ENCODE results near the gene SCAP.
A peak's percentile ranks its signal among the peaks of the same experiment; 100 is the strongest.
"Not testable (repeated sequence)": the region's sequence is repeated elsewhere in the genome, so short reads cannot be mapped to it uniquely, and the experiment has no call there.

SCAP gene

DNA sequence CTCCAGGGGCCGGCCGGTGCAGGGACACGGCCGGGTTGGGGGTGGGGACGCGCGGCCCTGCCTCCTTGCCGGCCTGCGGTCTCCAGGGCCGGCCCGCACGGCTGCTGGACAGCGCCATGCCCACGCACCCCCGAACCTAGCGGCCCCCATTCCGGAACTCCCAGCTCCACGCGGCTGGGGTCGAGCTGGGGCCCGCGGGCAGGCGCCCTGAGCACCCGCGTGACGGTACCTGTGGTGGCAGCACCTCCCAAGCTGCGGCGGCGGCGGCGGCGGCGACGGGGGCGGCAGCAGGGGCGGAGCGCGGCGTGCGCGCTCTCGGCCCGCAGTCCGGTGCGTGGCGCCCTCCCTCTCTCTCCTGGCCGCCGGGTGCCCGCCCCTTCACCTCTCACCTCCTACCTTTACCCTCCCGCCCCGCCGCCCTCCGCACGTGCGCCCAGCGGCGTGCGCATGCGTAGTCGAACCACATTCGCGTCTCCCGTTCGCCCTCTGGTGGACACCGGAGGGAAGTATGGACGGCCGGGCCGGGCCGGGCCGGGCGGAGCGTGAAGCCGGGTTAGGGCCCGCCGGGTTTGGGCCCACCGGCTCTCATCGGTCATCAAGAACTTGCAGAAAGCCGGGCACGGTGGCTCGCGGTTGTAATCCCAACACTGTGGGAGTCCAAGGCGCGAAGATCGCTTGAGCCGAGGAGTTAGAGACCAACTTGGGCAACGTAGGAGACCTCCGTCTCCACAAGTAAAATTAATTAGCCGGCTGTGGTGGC, at the start of gene SCAP:
TSS of gene SCAP (minus strand) at position 372 of the 760 bp plus-strand sequence. CDS start 32,948 bp downstream, outside the sequence.
- DNase-seq, result peak; percentile 37

DNA sequence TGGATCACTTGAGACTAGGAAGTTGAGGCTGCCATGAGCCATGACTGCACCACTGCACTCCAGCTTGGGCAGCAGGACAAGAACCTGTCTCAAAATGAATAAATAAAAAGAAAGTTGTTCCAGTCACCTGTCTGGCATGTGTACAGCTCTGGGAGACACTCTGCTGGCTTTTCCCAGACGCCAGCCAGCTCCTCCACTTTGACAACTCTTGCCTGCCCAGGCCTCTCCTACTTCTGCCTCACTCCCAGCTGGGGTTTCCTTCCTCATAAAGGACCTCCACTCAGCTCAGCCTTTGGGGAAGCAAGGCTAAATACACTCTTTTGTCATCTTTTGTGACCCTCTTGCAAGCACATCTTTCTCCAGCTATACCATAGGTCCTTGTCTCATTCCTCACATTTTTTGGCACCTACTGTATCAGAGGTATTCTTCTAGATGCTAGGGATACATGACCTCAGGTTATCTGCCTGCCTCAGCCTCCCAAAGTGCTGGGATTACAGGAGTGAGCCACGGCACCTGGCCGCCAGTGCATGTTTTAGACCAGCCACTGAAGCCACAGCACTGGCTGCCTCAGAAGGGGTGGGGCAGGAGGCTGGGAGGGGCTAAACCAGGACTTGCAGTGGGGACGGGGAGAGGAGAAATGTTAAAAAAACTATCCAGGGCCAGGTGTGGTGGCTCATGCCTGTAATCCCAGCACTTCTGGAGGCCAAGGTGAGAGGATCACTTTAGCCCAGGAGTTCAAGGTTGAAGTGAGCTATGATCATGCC, 47.8 kb upstream of the SCAP start:
- DNase-seq, result no peak

DNA sequence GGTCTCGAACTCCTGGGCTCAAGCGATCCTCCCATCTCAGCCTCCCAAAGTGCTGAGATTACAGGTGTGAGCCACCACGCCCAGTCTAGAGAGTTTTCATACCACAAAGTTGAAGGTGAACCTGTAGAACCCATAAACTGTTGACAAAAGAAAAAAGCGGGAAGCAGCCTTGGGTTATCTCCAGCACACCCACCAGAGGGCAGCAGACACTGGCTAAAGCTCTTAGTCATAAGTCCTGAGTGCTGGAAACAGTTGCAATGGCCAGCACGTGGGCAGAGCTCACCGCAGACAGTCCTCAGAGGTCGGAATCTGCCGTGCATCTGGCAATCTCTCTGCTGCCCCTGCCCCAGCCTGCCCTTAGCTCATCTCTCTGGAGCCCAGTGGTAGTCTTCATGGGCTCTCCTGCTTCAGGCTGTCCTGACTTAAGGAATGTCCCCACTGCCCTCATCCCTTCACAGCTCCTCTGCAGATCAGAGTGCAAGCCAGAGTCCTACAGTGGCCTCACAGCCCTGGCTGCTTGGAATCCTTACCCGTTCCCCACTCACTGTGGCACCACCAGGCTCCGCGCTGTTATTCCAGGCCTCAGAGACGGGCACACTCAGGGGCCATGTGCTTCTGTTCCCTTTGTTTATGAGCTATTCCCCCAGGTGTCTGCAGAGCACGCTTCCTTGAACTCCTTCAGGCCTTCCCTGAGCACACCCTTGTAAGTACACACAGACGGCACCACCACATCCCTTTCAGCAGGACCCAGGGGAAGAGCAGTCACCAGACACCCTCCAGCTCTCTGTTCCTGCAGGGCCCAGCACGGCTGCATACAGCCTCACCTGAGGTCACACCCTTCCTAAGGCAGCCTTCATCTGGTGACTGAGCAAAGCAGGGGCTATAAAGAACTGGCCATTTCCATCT, 46.6 kb upstream of the SCAP start:
- DNase-seq, result no peak

DNA sequence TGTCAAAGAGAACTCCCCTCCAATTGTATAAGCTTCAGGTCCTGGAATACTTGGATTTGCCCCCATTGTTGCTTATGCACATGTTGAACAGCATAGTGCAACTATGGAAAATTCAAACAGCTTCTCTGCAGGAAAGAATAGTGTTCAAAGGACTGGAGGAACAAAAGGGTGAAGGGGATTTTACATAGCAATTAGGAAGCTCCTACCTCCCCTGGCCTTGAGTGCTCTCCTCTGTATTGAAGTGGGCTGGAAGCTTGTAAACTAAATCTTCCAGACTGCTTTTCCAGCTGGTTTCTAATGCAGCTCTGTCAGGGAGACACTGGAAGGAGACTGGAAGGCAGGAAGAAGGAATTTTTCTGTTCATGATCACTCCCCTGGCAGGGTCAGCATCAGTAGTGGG, 45.0 kb upstream of the SCAP start:
- DNase-seq, result no peak

DNA sequence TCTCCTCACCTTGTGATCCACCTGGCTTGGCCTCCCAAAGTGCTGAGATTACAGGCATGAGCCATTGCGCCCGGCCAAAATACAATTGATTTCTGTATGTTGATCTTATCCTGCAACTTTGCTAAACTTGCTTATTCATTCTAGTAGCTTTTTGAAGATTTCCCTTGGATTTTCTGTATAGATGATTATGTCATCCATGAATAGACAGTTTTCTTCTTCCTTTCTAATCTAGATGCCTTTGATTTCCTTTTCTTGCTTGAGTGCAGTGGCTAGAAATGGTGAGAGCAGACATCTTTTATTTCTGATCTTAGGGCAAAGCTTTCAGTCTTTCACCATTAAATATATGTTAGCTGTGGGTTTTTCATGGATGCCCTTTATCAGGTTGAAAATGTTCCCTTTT, 42.2 kb upstream of the SCAP start:
- DNase-seq, result no peak

DNA sequence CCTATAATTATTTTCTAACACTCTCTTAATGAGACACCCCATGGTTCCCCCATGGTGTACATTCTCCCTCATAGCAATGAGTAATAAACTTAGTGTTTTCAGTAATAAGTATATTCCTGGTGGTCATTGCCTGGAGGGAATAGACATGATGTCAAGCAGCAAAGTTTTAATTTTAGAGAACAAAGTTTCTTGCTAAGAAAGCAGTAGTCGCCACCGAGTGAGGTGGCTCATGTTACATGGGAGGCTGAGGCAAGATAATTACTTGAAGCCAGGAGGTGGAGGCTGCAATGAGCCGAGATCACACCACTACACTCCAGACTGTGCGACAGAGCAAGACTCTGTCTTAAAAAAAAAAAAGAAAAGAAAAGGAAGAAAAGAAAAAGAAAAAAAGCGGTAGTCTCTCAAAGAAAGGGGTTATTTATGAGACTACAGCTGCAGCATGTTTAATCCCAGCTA, 40.2 kb upstream of the SCAP start:
- DNase-seq, result no peak

DNA sequence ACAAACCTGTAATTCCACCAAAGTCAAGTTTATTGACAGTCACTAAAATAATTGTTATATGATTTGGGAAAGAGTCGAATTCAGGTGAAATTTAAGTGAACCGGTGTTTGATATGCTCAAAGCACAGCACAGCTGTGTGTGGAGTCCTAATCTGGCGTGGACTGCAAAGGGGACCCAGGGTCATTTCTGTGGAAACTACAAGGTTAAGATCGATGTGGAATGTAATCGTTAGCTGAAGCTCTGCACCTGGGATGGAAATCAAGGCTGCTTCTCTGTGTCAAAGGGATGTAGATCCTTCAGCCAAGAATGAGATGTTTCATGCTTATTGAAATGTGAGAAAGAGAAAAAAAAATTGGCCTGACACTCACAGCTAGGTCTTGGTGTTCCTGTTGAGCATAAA, 39.4 kb upstream of the SCAP start:
- DNase-seq, result no peak

DNA sequence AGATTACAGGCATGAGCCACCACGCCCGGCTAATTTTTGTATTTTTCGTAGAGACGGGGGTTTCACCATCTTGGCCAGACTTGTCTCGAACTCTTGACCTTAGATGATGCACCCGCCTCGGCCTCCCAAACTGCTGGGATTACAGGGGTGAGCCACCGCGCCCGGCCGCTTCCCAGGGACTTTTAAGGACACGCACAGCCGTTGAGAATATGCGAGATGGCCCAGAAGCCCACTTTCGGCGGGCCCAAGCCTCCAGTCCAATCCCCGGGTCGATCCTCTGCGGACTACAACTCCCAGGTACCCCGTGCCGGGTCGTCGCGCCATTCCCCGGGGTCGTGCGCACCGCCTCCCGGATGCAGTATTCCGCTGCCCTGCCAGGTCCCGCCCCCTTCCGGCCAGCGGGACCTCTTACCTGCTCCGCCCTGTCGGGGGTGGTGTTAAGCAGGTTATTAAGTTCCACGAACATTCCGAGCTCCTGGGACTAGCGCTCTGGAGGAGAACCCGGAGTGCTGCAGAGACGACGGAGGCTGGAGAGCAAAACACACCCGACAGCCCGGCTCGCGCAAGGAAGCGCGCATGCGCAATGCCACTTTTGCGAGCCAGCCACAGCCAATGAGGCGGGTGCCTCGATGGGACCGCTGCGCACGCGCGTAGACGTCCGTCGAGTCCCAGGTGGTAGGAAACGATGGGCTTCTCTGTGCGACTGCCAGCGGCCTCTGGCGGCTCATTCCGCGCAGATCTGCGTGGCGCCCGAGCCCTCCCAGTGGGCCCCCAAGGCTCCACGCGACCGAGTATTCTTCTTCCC, 37.6 kb upstream of the SCAP start, which contains the start of gene ELP6:
TSS of gene ELP6 (minus strand) at position 588 of the 805 bp plus-strand sequence. CDS start at position 466, 122 bp downstream.
- peak; percentile 62 for DNase-seq

DNA sequence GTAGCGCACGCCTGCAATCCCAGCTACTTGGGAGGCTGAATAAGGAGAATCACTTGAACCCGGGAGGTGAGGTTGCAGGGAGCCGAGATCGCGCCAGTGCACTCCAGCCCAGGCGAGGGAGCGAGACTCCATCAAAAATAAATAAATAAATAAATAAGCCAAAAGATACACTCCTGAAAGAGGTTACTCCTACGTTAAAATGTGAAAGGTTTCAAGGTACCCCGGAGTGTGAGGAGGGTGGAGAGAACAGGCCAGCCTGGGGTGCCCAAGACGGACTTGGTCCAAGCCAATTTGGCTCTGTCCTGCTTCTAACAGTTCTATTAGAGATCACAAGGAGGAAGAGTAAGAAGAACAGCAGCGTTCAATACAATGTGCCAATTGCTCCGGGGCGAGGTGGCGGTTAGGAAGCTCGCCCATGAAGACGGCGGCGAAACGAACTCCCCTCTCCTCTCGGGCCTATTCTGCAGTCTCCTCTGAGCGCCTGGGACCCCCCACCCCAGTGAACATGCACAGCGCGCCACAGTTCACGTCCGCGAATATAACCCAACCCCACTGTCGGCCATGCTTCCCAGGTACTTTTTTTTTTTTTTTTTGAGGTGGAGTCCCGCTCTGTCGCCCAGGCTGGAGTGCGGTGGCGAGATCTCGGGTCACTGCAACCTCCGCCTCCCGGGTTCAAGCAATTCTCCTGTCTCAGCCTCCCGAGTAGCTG, 36.8 kb upstream of the SCAP start:
- no peak for DNase-seq

DNA sequence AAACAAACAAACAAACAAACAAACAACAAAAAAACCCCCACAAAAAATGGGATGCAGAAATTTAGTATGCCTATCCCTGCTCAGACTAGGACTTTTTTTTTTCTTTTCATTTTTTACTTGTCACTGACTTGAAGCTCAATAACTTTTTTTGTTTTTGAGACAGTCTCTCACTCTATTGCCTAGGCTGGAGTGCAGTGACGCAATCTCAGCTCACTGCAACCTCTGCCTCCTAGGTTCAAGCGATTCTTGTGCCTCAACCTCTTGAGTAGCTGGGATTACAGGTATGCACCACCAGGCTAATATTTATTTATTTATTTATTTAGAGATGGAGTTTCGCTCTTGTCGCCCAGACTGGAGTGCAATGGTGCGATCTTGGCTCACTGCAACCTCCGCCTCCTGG, 29.5 kb upstream of the SCAP start:
- not testable (repeated sequence) for DNase-seq

DNA sequence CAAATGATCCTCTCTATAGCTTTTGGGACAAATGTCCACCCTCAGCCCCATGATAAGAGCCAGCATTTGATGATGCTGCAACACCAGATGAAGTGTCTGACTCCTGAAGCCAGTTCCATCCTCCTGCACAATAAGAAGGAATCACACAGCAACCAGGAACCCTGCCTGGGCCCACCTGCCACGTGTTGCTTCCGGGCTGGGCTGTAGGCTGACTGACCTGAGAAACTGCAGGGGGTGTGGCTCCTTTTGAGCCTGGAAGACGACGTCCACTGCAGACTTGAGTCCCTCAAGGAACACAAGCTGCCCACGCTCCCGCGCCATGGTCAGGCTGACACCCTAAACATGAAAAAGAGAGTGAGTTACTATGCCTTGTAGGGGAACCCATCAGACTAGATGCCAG, 28.4 kb upstream of the SCAP start:
- DNase-seq, result no peak

DNA sequence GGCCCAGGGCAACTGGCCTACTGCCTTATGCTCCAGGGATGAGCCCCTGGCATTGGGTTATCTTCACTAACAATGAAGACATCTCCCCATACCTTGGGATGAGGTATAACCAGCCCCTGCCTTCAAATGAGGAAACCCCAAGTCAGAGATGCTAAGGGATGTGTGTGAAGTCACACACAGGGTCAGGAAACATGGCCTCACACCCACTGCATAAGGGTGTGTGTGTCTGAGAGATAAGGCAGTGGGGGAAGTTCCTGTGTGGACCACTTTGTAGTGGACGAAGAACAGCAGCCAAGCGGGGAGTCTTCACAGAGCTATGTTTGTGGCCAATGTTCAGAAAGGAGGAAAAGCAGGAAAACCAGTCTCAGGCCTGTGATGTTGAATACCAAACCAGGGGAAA, 27.3 kb upstream of the SCAP start:
- DNase-seq, result no peak

DNA sequence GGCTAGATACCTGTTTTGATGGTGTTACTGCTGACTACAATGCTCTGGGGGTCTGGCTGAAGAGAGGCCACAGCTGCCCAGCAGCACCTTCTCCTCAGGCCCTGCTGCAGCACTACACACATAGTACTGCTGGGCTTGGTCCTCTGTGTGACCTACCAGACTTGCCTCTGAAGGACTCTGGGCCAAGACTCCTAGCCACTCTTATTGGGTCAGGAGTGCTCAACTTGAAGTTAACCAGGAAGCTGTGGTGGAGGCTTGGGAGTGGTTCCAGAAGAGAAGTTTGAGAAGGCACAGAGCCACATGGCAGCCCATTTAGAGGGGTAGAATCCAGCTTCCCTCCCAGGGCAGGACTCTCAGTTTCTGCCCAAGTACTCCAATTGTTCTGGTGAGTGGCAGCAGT, 21.2 kb upstream of the SCAP start:
- no peak for DNase-seq

DNA sequence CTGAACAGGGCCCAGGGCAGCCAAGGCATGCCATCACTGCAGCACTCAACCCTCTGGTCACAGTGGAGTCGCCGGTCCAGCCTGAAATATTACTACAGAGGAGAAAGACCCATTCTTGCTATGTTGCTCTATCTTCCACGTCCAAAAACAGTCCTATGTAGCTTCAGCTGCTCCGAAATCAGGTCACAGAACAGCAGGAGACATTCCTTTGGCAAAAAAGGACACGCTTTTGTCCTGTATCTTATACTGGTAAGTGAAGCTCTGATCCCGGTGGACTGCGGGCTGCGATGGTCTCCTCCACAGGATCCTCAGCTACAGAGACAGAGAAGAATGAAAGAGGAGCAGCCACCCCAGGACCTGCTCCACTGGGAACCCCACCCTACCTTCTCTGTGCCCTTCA, 20.1 kb upstream of the SCAP start:
- DNase-seq, result no peak

DNA sequence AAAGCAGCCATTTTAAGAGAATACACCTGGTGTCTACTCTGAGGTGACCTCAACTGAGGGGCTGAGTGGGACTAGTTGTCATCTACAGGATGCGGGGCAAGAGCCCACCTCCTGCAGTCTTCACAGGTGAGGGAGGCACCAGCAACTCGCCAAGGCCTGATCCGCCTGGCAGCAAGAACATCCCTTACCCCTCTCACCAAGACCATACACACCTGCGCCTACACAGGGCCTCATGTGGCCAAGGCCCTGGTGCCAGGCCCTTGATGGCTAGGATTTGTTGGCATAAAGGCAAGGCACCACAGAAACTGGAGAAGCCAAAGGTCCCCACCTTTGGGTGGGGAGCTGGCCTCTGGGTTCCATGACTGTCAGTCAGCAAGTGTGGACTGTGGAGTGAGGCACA, 19.4 kb upstream of the SCAP start:
- no peak for DNase-seq

DNA sequence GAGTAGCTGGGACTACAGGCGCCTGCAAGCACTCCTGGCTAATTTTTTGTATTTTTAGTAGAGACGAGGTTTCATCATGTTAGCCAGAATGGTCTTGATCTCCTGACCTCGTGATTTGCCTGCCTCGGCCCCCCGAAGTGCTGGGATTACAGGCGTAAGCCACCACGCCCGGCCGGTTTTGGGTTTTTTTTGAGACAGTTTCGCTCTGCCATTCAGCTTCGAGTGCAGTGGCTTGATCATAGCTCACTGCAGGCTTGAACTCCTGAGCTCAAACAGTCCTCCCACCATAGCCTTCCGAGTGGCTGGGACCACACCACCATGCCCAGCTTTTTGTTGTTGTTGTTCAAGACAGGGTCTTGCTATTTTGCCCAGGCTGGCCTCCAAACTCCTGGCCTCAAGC, 16.0 kb upstream of the SCAP start:
- no peak for DNase-seq

DNA sequence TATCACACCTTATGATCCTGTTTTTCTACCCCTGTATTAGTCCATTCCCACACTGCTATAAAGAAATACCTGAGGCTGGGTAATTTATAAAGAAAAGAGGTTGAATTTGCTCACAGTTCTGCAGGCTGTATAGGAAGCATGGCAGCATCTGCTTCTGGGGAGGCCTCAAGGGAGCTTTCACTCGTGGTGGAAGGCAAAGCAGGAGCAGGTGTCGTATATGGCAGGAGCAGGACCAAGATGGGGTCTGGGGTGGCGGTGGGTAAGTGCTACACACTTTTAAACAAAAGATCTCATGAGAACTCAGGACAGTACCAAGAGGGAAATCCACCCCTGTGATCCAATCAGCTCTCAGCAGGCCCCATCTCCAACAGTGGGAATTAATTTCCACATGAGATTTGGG, 15.4 kb upstream of the SCAP start:
- DNase-seq, result no peak

DNA sequence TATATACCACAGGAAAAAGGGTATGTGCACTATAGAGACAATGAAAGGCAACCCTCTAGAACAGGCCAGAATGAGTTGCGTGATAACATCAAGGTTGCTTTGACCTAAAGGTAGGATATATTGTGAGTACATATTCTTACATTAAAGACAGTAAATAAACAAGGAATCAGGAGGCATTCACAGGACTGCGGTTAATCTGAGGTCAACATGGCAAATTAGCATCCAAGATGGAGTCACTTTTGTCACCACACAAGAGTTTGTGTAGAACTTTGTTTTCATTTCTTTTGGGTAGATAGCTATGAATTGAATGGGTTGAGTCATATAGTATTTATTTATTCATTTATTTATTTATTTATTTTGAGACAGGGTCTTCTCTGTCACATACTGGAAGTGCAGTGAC, 11.5 kb upstream of the SCAP start:
- no peak for DNase-seq

DNA sequence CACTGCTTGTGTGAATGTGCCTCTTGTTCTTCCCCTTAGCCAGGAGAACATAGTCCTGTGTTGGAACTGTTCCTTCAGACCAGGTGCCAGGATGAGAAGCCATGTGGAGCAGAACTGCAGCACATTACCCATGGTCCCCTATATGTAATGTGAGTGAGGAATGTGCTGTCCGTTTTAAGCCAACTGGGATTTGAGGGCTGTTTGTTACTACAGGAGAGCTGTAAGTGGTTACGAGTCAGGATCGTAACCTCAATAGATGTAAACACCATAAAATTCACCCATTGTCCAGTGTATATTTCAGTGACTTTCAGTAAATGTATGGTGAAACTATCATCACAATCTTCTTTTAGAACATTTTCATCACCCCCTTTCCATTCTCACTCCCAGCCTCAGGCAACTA, 10.1 kb upstream of the SCAP start:
- no peak for DNase-seq

DNA sequence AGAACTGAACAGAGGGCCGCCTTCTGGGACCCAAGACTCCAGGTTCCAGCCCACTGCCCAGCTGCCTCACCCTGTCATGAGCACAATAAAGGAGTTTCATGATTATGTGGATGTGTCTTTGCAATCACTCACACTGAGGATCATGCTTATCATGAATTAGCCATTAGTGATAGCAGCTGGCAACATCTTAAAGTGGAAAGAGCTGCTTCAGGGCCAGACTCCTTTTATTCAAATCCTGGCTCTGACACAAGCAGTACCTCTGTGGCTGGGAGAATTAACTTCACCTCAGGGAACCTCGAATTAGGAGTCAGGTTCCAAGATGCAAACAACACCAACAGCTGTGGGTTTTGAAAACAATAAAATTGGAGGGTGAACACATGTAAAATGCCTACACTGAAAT, 6.6 kb upstream of the SCAP start:
- no peak for DNase-seq

DNA sequence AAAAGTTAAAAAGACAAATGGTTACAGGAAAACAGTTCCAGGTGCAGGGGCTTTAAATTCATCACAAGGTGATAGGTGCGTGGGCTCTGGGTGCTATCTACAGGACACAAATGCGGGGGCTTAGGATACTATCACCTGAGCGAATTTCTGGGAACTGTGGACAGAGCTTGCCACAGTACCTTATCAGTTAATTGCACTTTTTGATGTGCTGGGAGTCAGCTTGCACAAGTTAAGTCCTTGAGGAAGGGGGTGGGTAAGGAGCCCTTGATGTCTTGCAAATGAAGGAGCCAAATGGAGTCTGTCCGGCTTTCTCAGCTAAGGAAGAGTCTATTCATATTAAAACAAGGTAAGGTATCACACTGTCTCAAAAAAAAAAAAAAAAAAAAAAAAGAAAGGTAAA, 6.0 kb upstream of the SCAP start:
- DNase-seq, result not testable (repeated sequence)

DNA sequence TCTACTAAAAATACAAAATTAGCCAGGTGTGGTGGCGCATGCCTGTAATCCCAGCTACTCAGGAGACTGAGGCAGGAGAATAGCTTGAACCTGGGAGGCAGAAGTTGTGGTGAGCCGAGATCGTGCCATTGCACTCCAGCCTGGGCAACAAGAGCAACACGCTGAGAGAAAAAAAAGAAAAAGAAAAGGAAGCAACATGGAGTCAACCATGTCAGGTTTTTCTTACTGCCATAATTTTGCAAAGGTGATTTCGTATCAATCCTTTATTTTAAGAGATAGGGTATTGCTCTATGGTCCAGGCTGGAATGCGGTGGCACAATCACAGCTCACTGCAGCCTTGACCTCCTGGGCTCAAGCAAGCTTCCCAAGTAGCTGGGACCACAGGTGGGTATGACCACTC, 4.5 kb upstream of the SCAP start:
- DNase-seq, result not testable (repeated sequence)
